CD1c-positive myeloid dendritic cell (primary cell): ENCODE data around the gene OASL.
A peak's percentile ranks its signal among the peaks of the same experiment; 100 is the strongest.
"Not testable (repeated sequence)": the region's sequence is repeated elsewhere in the genome, so short reads cannot be mapped to it uniquely, and the experiment has no call there.

Source experiments
- DNase-seq: peaks from one replicate; pipeline ENCODE4 v3.0.0-alpha.2; 2016; ENCODE audit errors: extremely low spot score

OASL gene

GRCh38 chr12:121038861-121039668 is at the start of gene OASL:
Gene OASL, minus strand, starts transcription at chr12:121039246. Its CDS starts 275 bp downstream, at chr12:121038971.
- DNase-seq, result peak; percentile 90

- no peak for DNase-seq
These were observed 49.1 kb upstream of the OASL start for GRCh38 chr12:121088195-121088585.

- DNase-seq, result no peak
These were observed 48.6 kb upstream of the OASL start for GRCh38 chr12:121087467-121088194.

GRCh38 chr12:121086781-121087295 is 47.8 kb upstream of the OASL start:
- no peak for DNase-seq

GRCh38 chr12:121085506-121086353 is 46.7 kb upstream of the OASL start:
- no peak for DNase-seq

GRCh38 chr12:121085069-121085468 is 46.0 kb upstream of the OASL start:
- no peak for DNase-seq

- DNase-seq, result no peak
These were observed 45.2 kb upstream of the OASL start for GRCh38 chr12:121084229-121084628.

GRCh38 chr12:121080909-121081308 is 41.9 kb upstream of the OASL start:
- no peak for DNase-seq

- DNase-seq, result no peak
These were observed 40.8 kb upstream of the OASL start for GRCh38 chr12:121079736-121080272.

GRCh38 chr12:121077440-121077839 is 38.4 kb upstream of the OASL start:
- not testable (repeated sequence) for DNase-seq

GRCh38 chr12:121075911-121076310 is 36.9 kb upstream of the OASL start:
- DNase-seq, result not testable (repeated sequence)

GRCh38 chr12:121072147-121072546 is 33.1 kb upstream of the OASL start:
- DNase-seq, result no peak

GRCh38 chr12:121069206-121069605 is 30.2 kb upstream of the OASL start:
- no peak for DNase-seq

- no peak for DNase-seq
These were observed 26.3 kb upstream of the OASL start for GRCh38 chr12:121065345-121065744.

- DNase-seq, result not testable (repeated sequence)
These were observed 25.5 kb upstream of the OASL start for GRCh38 chr12:121064586-121064985.

- DNase-seq, result no peak
These were observed 25.1 kb upstream of the OASL start for GRCh38 chr12:121064116-121064515.

- DNase-seq, result no peak
These were observed 23.5 kb upstream of the OASL start for GRCh38 chr12:121062391-121063045.

- no peak for DNase-seq
These were observed 22.8 kb upstream of the OASL start for GRCh38 chr12:121061831-121062230.

- DNase-seq, result peak; percentile 84
These were observed 21.3 kb upstream of the OASL start for GRCh38 chr12:121060149-121061001.
